IPS-20b (cell line): ENCODE data around the gene QTRT2.

Source experiments
- H3K27ac ChIP-seq: one replicate; pipeline ENCODE4 v1.5.1; 2013; ENCODE audit warnings: low read length
- H3K27me3 ChIP-seq: 2 replicates; pipeline ENCODE4 v1.6.1; 2013; ENCODE audit warnings: mild to moderate bottlenecking, low read length, inconsistent platforms; ENCODE audit not compliant: insufficient read depth
- H3K36me3 ChIP-seq: 2 replicates; pipeline ENCODE4 v1.6.1; 2013; ENCODE audit warnings: low read depth, mild to moderate bottlenecking, inconsistent platforms, low read length, moderate library complexity; ENCODE audit not compliant: insufficient read depth
- H3K4me1 ChIP-seq: 2 replicates; pipeline ENCODE4 v1.6.1; 2013; ENCODE audit warnings: mild to moderate bottlenecking, control low read depth, inconsistent platforms, low read length, moderate library complexity; ENCODE audit not compliant: insufficient read depth
- H3K4me3 ChIP-seq: 2 replicates; pipeline ENCODE4 v1.5.1; 2013; ENCODE audit warnings: mild to moderate bottlenecking, low read length, inconsistent platforms
- H3K9ac ChIP-seq: 2 replicates; pipeline ENCODE4 v1.6.1; 2013; ENCODE audit warnings: low read depth, mild to moderate bottlenecking, inconsistent platforms, low read length, moderate library complexity
- H3K9me3 ChIP-seq: 2 replicates; pipeline ENCODE4 v1.6.1; 2013; ENCODE audit warnings: mild to moderate bottlenecking, low read depth, low read length, inconsistent platforms; ENCODE audit not compliant: insufficient read depth

Gene QTRT2

GRCh38 chr3:114035896-114036295 is 20.6 kb upstream of the QTRT2 start:
- no peaks in the 10 kb centered on the region for H3K27me3 ChIP-seq

DNA sequence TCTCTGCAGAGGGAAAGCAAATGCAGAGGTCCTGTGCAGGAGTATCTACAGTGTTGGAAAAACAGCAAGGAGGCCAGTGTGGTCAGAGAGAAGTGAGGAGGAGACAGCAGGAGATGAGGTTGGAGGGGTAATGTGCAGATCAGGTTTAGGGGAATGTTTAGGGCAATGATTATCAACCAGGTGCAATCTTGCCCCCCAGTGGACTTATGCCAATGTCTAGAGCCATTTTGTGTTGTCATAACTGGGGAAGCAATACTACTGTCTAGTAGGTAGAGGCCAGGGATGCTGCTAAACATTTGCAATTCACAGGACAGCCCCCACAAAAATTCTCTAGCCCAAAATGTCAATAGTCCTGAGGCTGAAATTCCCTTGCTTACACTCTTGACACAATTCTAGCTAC is 13.3 kb upstream of the QTRT2 start:
- no peaks in the 10 kb centered on the region for H3K9me3 ChIP-seq
- H3K27ac ChIP-seq, result no peak overlapping the region
- H3K36me3 ChIP-seq, result no peaks in the 10 kb centered on the region
- no peak overlapping the region for H3K9ac ChIP-seq
- no peaks in the 10 kb centered on the region for H3K4me1 ChIP-seq
- no peaks in the 10 kb centered on the region for H3K27me3 ChIP-seq
- H3K4me3 ChIP-seq, result no peak overlapping the region

More at GRCh38 chr3:114035896-114036295, 20.6 kb upstream of the QTRT2 start:
- H3K4me3 ChIP-seq, result no peak overlapping the region
- H3K9ac ChIP-seq, result no peak overlapping the region
- no peaks in the 10 kb centered on the region for H3K36me3 ChIP-seq
- no peak overlapping the region for H3K27ac ChIP-seq
- no peaks in the 10 kb centered on the region for H3K9me3 ChIP-seq
- peaks cover 2% of the 10 kb centered on the region; the same call in 1 of the 2 replicates for H3K4me1 ChIP-seq

DNA sequence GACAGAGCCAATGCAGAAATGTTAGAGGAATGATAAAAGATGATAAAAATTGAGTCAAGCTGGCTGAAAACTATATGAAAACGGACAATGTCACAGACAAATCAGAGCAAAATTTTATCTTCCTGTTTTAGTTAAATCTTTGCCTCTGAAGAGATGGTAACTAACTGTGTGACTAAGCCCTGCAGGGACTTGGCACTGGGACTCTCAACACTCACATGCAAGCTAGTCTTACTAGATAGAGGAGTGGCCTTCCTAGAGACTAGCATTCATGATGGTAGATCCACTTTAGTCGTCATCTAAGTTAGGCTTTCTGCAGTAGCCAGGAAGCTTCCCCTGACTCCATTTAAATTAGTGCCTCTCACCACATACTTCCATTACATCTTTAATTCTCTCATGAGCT is 4.3 kb upstream of the QTRT2 start:
- no peaks in the 10 kb centered on the region for H3K36me3 ChIP-seq
- H3K27me3 ChIP-seq, result no peaks in the 10 kb centered on the region
- H3K4me3 ChIP-seq, result no peak overlapping the region
- no peak overlapping the region for H3K9ac ChIP-seq
- H3K9me3 ChIP-seq, result no peaks in the 10 kb centered on the region
- peaks cover 4% of the 10 kb centered on the region; the same call in 1 of the 2 replicates for H3K4me1 ChIP-seq
- no peak overlapping the region for H3K27ac ChIP-seq

GRCh38 chr3:114057011-114057347 is 442 bp downstream of the QTRT2 start:
- Histone ChIP-seq H3K9ac (peak overlapping the region; percentile 86), H3K27me3 (no peaks in the 10 kb centered on the region), H3K36me3 (peaks cover 20% of the 10 kb centered on the region), H3K4me3 (peak overlapping the region; percentile 88), H3K4me1 (peaks cover 9% of the 10 kb centered on the region; the same call in 1 of the 2 replicates), H3K27ac (peak overlapping the region; percentile 55), H3K9me3 (no peaks in the 10 kb centered on the region)

DNA sequence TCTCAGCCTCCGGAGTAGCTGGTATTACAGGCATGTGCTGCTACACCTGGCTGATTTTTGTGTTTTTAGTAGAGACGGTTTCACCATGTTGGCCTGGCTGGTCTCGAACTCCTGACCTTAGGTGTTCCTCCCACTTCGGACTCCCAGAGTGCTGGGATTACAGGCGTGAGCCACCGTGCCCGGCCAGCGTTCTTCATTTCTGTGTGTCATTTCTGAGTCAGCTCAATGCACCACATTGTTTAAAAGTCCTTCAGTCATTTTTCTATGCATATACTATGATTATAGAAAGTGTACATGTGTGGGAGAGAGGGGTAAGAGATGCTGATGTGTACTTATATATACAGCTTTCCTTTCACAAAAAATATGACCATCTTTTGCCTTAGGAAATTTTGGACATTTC is 2.1 kb downstream of the QTRT2 start:
- no peaks in the 10 kb centered on the region for H3K9me3 ChIP-seq
- H3K4me1 ChIP-seq, result peaks cover 9% of the 10 kb centered on the region; the same call in 1 of the 2 replicates
- no peaks in the 10 kb centered on the region for H3K27me3 ChIP-seq
- H3K27ac ChIP-seq, result no peak overlapping the region
- peak overlapping the region; percentile 88; the same call in 1 of the 2 replicates for H3K4me3 ChIP-seq
- H3K36me3 ChIP-seq, result peaks cover 20% of the 10 kb centered on the region
- H3K9ac ChIP-seq, result no peak overlapping the region

DNA sequence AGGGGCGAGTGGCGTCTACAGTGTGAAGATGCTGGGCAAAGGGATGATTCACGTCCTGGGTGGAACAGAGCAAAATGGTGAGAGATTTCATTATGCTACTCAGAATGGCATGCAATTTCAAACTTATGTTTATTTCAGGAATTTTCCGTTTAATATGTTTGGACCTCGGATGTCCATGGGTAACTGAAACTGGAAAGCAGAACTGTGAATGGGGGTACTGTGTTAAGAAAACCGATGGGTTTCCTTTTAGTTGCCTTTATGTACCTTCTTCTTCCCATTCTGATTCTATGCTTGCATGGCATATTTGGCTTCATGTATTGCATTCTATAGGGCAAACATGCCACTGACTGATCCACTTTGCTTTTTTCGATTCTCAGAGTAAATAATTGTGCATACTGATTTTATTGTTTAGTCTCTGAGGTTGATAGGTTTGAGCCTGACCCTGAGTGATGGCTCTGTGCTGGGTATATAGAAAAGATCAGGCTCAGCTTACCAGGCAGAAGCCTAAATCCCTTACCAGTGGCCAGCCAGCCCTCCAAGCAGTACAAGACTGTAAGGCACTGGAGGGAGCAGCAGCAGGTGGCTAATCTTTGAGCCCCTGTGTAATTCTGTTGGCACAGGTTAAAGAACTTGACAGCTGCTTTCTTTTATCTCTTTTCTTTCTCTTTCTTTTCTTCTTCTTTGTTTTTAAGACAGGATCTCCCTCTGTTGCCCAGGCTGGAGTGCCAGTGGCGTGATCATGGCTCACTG is 4.5 kb downstream of the QTRT2 start:
- Histone ChIP-seq H3K4me3 (no peak overlapping the region), H3K4me1 (peaks cover 5% of the 10 kb centered on the region; the same call in 1 of the 2 replicates), H3K27me3 (no peaks in the 10 kb centered on the region), H3K36me3 (peaks cover 40% of the 10 kb centered on the region), H3K9ac (no peak overlapping the region), H3K27ac (no peak overlapping the region), H3K9me3 (no peaks in the 10 kb centered on the region)

GRCh38 chr3:114067804-114068203 is 11.3 kb downstream of the QTRT2 start:
- Histone ChIP-seq H3K4me3 (no peak overlapping the region), H3K27ac (no peak overlapping the region), H3K27me3 (no peaks in the 10 kb centered on the region), H3K9me3 (no peaks in the 10 kb centered on the region), H3K9ac (no peak overlapping the region), H3K4me1 (no peaks in the 10 kb centered on the region), H3K36me3 (peaks cover 88% of the 10 kb centered on the region)

GRCh38 chr3:114068336-114068735 is 11.8 kb downstream of the QTRT2 start:
- no peaks in the 10 kb centered on the region for H3K27me3 ChIP-seq
- no peak overlapping the region for H3K4me3 ChIP-seq
- no peaks in the 10 kb centered on the region for H3K4me1 ChIP-seq
- H3K9ac ChIP-seq, result no peak overlapping the region
- peaks cover 93% of the 10 kb centered on the region for H3K36me3 ChIP-seq
- H3K9me3 ChIP-seq, result no peaks in the 10 kb centered on the region
- no peak overlapping the region for H3K27ac ChIP-seq

DNA sequence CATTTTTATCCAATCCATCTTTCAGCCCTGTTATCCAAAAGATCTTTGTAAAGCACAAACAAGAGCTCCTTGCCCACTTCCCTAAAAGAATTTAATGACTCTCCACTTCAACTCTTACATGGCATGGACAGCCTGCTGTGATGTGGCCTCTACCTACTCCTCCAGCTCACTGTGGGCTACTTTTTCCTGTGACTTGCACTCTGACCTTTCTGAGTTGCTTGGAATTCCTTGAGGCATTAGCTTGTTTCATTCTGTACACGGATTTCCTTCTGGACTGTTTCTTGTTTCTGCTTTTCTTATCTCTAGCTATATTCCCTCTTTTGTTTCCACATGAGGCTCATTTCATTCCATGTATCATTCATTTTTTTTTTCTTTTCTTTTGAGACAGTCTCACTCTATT is 15.2 kb downstream of the QTRT2 start:
- Histone ChIP-seq H3K9ac (no peak overlapping the region), H3K27ac (no peak overlapping the region), H3K4me3 (no peak overlapping the region), H3K36me3 (peaks cover 100% of the 10 kb centered on the region), H3K27me3 (no peaks in the 10 kb centered on the region), H3K4me1 (no peaks in the 10 kb centered on the region), H3K9me3 (no peaks in the 10 kb centered on the region)

GRCh38 chr3:114076711-114077110 is 20.2 kb downstream of the QTRT2 start:
- Histone ChIP-seq H3K27me3 (no peaks in the 10 kb centered on the region), H3K27ac (no peak overlapping the region), H3K9me3 (no peaks in the 10 kb centered on the region), H3K4me1 (no peaks in the 10 kb centered on the region), H3K36me3 (peaks cover 98% of the 10 kb centered on the region), H3K4me3 (no peak overlapping the region), H3K9ac (no peak overlapping the region)

- no peak overlapping the region for H3K9ac ChIP-seq
- no peaks in the 10 kb centered on the region for H3K4me1 ChIP-seq
- peaks cover 98% of the 10 kb centered on the region for H3K36me3 ChIP-seq
- no peak overlapping the region for H3K27ac ChIP-seq
- H3K9me3 ChIP-seq, result no peaks in the 10 kb centered on the region
- no peak overlapping the region for H3K4me3 ChIP-seq
- no peaks in the 10 kb centered on the region for H3K27me3 ChIP-seq
Observed at GRCh38 chr3:114078126-114078525, 21.6 kb downstream of the QTRT2 start.

- Histone ChIP-seq H3K9me3 (no peaks in the 10 kb centered on the region), H3K36me3 (peaks cover 97% of the 10 kb centered on the region), H3K27me3 (no peaks in the 10 kb centered on the region), H3K4me1 (no peaks in the 10 kb centered on the region), H3K4me3 (no peak overlapping the region), H3K27ac (no peak overlapping the region), H3K9ac (no peak overlapping the region)
Observed at GRCh38 chr3:114079761-114080160, 23.2 kb downstream of the QTRT2 start.
